Kidney tubule cell (primary cell): ENCODE measurements around the gene ADGRE3.
A peak's percentile ranks its signal among the peaks of the same experiment; 100 is the strongest.
"Not testable (repeated sequence)": the region's sequence is repeated elsewhere in the genome, so short reads cannot be mapped to it uniquely, and the experiment has no call there.

Experiments
- DNase-seq: peaks from one replicate; pipeline ENCODE4 v3.0.0-alpha.2; 2018; ENCODE audit warnings: low spot score

Gene ADGRE3

DNA sequence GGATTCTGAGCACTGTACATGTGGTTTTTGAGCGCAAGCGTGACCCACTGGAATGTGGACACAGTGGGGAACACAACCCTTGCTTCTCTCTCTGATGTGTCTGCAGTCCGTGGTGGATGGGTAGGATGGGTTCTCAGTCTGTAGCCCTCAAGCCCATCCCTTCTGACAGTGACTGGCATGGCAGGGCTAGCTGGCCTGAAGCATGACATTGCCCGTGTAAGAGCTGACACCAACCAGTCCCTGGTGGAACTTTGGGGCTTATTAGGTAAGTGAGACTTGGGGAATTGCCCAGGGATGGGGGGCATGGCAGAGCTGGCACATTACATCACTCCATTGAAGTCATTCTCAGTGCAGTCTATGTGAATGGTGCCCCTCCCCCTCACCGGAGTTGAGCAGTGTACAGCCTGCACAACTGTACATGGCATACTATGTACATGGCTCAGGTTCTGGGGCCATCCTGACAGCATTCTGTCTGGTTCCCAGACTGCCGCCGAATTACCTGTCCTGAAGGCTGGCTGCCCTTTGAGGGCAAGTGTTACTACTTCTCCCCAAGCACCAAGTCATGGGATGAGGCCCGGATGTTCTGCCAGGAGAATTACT lies 75.0 kb downstream of the ADGRE3 start:
- DNase-seq: no peak

GRCh38 chr19:14595558-14595957 lies 79.1 kb downstream of the ADGRE3 start:
- no peak for DNase-seq

DNA sequence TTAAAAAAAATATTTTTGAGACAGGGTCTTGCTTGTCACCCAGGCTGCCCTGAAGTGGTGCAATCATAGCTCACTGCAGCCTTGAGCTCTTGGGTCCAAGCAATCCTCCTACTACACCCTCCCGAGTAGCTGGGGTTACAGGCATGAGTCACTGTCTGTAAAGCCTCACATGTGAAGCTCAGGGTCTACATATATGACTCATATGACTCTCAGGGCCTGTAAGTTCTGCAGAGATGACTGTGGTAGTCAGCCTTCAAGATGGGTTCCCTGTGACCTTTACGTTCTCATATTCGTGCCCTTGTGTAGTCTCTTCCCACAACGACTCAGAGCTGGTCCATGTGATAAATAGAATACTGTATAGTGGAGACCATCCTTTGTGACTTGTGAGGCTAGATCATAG lies 85.2 kb downstream of the ADGRE3 start:
- not testable (repeated sequence) for DNase-seq

GRCh38 chr19:14585187-14585586 lies 89.5 kb downstream of the ADGRE3 start:
- DNase-seq: peak; percentile 17

GRCh38 chr19:14584372-14584771 lies 90.3 kb downstream of the ADGRE3 start:
- not testable (repeated sequence) for DNase-seq

- DNase-seq: no peak
Measured at GRCh38 chr19:14582894-14583340, 91.7 kb downstream of the ADGRE3 start, which contains the start of gene CLEC17A. CLEC17A (plus strand) TSS chr19:14583084; CDS start chr19:14583161, 77 bp downstream.

GRCh38 chr19:14580623-14581237 lies 93.9 kb downstream of the ADGRE3 start:
- DNase-seq: no peak

DNA sequence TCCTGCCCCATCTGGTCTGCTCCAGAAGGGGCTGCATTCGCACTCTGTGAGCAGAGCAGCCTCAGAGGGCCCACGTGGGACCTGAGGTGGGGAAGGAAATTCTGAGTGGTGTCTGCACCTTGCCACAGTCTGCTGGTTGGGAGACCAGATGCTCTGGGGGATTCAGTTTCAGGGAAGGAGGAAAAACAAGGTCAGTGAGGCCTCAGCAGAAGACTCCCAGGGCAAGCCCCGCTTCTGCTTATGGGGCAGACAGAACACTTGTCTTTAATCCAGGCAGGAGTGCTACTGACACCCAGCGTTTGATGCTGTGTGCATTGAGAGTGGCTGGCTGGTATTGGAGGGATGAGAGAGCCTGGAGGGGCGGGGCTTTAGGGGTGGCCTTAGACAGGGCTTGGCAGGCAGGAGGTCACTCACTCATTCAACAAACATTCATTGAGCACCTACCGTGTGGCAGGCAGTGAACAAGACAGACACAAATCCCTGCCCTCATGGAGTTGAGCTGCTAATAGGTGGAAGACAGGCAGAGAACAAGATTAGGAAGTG lies 96.7 kb downstream of the ADGRE3 start:
- no peak for DNase-seq

DNA sequence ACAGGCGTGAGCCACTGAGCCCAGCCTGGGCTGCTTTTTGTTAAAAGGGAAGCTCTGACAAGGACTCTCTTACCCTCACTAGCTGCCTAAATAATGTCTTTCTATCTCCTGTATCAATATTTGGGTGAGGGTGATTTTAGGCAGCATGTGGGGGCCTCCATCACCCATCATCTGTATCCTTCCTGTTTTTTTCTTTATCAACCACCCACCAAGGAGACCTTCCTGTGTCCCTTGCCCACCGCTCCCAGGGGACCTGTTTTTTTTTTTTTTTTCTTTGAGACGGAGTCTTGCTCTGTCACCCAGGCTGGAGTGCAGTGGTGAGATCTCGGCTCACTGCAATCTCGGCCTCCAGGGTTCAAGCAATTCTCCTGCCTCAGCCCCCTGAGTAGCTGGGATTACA lies 97.4 kb downstream of the ADGRE3 start:
- DNase-seq: no peak

DNA sequence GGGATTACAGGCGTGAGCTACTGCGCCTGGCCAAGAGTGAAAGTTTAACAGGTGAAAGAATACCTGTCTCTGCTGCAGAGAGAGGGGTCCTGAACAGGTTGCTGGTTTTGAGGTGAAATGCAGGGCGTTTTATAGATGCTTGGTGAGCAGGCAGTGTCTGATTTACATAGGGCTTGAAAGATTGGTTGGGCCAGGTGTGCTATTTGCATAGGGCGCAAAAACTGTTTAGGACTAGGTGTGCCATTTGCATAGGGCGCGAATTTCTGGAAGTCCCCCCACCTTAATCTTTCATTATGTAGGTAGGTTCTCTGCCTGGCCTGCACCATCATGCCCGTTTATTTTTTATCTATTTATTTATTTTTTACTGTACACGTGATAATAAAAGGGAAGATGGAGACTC lies 98.3 kb downstream of the ADGRE3 start:
- no peak for DNase-seq

- no peak for DNase-seq
Measured at GRCh38 chr19:14575428-14575980, 99.1 kb downstream of the ADGRE3 start.

- DNase-seq: peak; percentile 96
Measured at GRCh38 chr19:14571695-14572490, 102.8 kb downstream of the ADGRE3 start, which contains the start of gene NDUFB7. NDUFB7 (minus strand) TSS chr19:14572066; CDS start chr19:14572000, 66 bp downstream.

DNA sequence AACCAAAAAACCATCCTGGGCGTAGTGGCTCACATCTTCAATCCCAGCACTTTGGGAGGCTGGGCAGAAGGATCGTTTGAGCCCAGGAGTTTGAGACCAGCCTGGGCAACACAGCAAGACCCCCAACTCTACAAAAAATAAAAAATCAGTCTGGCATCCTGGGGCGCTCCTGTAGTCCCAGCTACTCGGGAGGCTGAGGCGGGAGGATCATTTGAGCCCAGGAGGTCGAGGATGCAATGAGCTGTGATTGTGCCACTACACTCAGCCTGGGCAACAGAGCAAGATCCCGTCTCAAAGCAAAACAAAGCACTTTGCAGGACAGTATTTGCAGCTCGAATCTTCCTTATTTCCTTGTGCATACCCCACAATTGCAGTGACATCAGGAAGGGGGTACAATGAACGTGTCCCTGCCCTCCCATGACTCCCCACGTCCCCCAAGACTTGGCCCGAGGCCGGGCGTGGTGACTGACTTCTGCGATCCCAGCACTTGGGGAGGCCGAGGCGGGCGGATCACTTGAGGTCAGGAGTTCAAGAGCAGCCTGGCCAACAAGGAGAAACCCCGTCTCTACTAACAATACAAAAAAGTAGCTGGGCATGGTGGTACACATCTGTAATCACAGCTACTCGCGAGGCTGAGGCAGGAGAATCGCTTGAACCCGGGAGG lies 103.6 kb downstream of the ADGRE3 start:
- no peak for DNase-seq
